ENCODE measurements around the gene IGF1. TPM values are rescaled to one million over a fixed set of nuclear protein-coding genes. Genes with fewer than 3 reads are reported as not detected.
"Not testable (repeated sequence)": the region's sequence is repeated elsewhere in the genome, so short reads cannot be mapped to it uniquely, and the experiment has no call there.

Gene IGF1
- total RNA-seq, 1 experiment from 2014 or later, result not detected

- no peak for DNase-seq (ENCODE audit: low spot score)
Observed at GRCh38 chr12:102462386-102462785, 18.0 kb downstream of the IGF1 start.

GRCh38 chr12:102461501-102461900 is 18.9 kb downstream of the IGF1 start:
- no peak for DNase-seq (ENCODE audit: low spot score)

DNA sequence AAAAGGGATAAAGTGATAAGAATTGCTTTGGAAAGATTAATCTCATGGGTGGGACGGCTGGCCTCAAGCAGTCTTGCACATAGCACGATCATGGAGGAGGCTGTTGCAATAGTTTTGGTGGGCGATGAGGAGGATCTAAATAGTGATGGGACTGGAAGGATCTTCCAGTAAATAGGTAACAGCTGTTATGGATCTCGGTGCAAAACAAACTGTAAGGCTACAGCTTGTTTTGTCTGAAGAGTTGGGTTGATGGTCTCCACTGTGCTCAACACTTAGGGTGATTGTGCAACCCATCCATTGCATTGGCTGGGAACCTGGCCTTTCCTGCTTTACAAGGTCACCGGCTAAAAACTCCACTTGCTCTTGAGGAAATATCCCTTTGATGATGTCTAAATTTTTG is 21.0 kb downstream of the IGF1 start:
- no peak for DNase-seq (ENCODE audit: low spot score)

DNA sequence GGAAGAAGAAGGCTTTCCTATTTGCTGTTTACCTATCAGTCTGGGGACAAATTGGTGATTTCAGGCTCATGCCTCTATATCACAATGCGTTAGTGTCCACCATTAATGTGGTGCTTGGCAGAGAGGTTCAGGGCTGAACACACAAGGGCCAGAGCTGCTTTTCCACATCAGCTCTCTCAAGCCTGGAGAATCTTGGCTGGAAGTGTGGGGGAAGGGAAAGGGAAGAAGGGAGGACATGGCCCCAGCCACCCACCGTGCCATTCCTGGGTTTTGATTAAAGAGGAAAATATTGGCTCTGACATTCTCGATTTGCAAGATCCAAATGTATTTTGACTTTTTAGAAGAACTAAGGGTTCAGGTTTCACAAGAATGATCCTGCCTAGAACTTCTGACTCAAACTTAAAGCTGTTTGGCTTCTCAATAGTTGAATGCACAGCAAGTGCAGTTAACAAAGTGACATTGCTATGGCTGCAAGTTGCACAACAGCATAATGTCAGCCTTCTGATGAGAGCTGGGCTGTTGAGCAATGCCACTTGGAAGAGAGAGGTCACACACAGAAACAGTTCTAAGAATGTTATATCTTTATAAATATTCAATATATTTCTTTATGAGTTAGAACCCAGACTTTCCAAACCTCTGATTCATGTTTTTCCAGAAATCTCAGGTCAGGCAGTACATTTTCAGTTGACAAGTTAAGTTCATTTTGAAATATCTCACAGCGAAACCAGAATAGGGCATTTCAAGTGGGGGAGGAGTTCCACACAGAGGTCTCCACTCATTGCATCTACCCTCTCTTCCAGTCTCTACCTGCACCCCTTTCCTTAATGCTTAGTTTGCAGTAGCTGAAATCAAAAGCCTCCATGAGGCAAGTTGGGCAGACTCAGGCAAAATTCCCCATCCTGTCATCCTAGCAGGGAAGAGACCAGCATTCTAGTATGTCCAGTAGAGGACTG is 25.3 kb downstream of the IGF1 start:
- no peak for DNase-seq (ENCODE audit: low spot score)

DNA sequence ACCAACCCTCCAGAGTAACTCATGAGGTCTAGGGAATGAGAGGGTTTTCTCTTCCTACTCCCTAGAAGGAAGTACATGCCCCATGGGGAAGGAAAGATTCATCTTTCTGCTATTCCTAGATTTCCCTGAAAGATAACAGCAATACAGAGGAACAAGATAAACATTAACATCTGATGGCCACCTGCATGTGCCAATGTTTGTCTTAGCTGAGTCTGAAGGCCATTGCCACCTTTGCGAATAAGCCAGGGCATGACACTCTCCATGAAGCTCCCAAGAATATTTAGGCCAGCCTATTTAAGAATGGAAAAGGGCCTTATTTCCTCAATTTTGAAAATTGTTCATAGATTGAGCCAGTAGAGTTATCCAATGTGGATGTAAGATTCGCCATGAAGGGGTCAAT is 26.0 kb downstream of the IGF1 start:
- no peak for DNase-seq (ENCODE audit: low spot score)

GRCh38 chr12:102452605-102453004 is 27.8 kb downstream of the IGF1 start:
- no peak for DNase-seq (ENCODE audit: low spot score)

DNA sequence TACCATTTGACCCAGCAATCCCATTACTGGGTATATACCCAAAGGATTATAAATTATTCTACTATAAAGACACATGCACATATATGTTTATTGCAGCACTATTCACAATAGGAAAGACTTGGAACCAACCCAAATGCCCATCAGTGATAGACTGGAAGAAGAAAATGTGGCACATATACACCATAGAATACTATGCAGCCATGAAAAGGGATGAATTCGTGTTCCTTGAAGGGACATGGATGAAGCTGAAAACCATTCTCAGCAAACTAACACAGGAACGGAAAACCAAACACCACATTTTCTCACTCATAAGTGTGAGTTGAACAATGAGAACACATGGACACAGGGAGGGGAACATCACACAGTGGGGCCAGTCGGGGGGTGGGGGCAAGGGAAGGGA is 31.3 kb downstream of the IGF1 start:
- not testable (repeated sequence) for DNase-seq (ENCODE audit: low spot score)

- DNase-seq (ENCODE audit: low spot score), result not testable (repeated sequence)
Observed at GRCh38 chr12:102447426-102447825, 32.9 kb downstream of the IGF1 start.

GRCh38 chr12:102444707-102445106 is 35.7 kb downstream of the IGF1 start:
- DNase-seq (ENCODE audit: low spot score), result no peak

- DNase-seq (ENCODE audit: low spot score), result no peak
Observed at GRCh38 chr12:102444093-102444492, 36.3 kb downstream of the IGF1 start.

GRCh38 chr12:102441077-102441596 is 39.2 kb downstream of the IGF1 start:
- DNase-seq (ENCODE audit: low spot score), result no peak

GRCh38 chr12:102439426-102440405 is 40.6 kb downstream of the IGF1 start:
- DNase-seq (ENCODE audit: low spot score), result no peak

DNA sequence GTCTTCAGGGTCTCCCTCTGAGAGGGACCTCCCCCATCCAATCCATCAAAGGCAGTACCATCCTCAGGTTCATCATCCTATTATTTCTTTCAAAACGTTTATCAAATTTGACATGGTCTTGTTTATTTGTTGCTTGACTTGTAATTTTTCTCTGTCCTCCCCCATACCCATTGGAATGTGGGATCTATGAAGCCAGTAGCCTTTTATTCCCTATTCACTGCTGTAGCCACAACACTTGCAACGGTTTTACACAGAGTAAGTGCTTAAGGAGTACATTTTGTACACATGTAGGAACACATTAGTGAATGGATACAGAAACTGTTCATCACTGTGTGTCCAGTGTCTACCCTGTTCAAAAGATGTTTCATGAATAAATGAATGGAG is 41.5 kb downstream of the IGF1 start:
- no peak for DNase-seq (ENCODE audit: low spot score)

GRCh38 chr12:102438047-102438826 is 42.1 kb downstream of the IGF1 start:
- DNase-seq (ENCODE audit: low spot score), result no peak

GRCh38 chr12:102437511-102437910 is 42.9 kb downstream of the IGF1 start:
- no peak for DNase-seq (ENCODE audit: low spot score)

DNA sequence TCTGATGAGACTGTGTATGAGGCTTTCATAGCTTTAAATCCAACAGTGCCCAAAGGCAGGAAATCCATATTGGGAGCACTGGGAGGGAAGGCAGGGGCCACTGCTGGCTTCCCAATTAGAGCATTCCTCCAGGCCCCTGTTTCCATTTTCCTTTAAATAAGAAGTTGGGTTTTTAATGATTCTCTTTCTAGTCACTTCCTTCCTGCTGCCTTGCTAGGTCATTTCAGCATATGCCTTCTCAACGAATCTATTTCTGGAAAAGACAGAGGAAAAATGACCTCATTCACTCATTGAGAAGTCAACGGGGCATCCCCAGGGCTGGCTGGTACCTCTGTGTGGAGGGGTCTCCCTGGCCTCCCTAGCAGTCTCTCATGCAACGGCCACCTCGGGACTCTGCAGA is 43.5 kb downstream of the IGF1 start:
- DNase-seq (ENCODE audit: low spot score), result no peak

DNA sequence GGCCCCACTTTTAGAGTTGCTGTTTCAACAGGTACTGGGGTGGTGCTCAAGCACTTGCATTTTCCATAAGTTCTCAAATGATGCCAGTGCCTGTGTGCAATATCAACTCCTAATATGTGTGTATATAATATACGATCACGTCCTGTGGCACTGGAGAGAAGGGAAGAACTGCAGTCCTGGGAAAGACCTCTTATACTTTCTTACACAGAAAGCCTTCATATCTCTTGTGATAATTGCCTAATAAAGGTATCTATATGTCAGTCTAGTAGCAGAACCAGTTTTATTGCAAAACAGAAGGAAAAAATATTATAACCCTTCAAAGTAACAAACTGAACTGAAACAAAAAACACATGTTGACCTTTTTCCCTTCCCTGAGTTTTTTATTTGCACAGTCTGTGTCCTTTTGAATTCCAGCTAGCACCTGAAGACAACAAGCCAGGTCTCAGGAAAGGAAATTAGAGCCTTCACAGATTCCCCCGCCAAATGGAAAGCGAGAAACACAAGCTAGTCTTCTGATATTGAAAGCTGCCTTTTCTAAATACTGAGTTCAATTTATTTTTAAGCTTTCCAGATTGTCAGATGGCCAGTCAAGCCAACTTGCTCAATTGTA is 44.4 kb downstream of the IGF1 start:
- no peak for DNase-seq (ENCODE audit: low spot score)

- no peak for DNase-seq (ENCODE audit: low spot score)
Observed at GRCh38 chr12:102433304-102433703, 47.1 kb downstream of the IGF1 start.

- no peak for DNase-seq (ENCODE audit: low spot score)
Observed at GRCh38 chr12:102430661-102431060, 49.7 kb downstream of the IGF1 start.

GRCh38 chr12:102429211-102430154 is 50.9 kb downstream of the IGF1 start:
- no peak for DNase-seq (ENCODE audit: low spot score)
